Measurements from ENCODE around the gene ALKBH5.
"Not testable (repeated sequence)": the region's sequence is repeated elsewhere in the genome, so short reads cannot be mapped to it uniquely, and the experiment has no call there.

The ALKBH5 gene

GRCh38 chr17:18213666-18214270 is 30.1 kb downstream of the ALKBH5 start:
- H3K36me3 Mint-ChIP-seq, result no peaks in the 10 kb centered on the region
- peaks cover 1% of the 10 kb centered on the region for H3K4me1 Mint-ChIP-seq (ENCODE audit: low read depth)
- H3K27ac Mint-ChIP-seq, result no peak overlapping the region
- no peaks in the 10 kb centered on the region for H3K27me3 Mint-ChIP-seq
- H3K4me3 Mint-ChIP-seq, result no peak overlapping the region
- H3K9me3 Mint-ChIP-seq (ENCODE audit: low read depth), result no peaks in the 10 kb centered on the region

DNA sequence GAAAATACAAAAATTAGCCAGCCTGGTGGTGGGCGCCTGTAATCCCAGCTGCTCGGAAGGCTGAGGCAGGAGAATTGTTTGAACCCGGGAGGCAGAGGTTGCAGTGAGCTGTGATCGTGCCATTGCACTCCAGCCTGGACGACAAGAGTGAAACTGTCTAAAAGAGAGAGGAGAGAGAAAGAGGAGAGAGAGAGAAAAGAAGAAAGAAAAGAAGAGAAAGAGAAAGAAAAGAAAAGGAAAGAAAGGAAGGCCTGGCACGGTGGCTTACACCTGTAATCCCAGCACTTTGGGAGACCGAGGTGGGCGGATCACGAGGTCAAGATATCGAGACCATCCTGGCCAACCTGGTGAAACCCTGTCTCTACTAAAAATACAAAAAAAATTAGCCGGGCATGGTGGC is 33.3 kb downstream of the ALKBH5 start:
- not testable (repeated sequence) for H3K9me3 Mint-ChIP-seq (ENCODE audit: low read depth); H3K27me3 Mint-ChIP-seq; H3K36me3 Mint-ChIP-seq; H3K27ac Mint-ChIP-seq; H3K4me3 Mint-ChIP-seq; H3K4me1 Mint-ChIP-seq (ENCODE audit: low read depth)

GRCh38 chr17:18217412-18218015 is 33.9 kb downstream of the ALKBH5 start:
- H3K27me3 Mint-ChIP-seq, result no peaks in the 10 kb centered on the region
- H3K27ac Mint-ChIP-seq, result no peak overlapping the region
- H3K4me1 Mint-ChIP-seq (ENCODE audit: low read depth), result peaks cover 1% of the 10 kb centered on the region
- no peaks in the 10 kb centered on the region for H3K9me3 Mint-ChIP-seq (ENCODE audit: low read depth)
- no peaks in the 10 kb centered on the region for H3K36me3 Mint-ChIP-seq
- no peak overlapping the region for H3K4me3 Mint-ChIP-seq

DNA sequence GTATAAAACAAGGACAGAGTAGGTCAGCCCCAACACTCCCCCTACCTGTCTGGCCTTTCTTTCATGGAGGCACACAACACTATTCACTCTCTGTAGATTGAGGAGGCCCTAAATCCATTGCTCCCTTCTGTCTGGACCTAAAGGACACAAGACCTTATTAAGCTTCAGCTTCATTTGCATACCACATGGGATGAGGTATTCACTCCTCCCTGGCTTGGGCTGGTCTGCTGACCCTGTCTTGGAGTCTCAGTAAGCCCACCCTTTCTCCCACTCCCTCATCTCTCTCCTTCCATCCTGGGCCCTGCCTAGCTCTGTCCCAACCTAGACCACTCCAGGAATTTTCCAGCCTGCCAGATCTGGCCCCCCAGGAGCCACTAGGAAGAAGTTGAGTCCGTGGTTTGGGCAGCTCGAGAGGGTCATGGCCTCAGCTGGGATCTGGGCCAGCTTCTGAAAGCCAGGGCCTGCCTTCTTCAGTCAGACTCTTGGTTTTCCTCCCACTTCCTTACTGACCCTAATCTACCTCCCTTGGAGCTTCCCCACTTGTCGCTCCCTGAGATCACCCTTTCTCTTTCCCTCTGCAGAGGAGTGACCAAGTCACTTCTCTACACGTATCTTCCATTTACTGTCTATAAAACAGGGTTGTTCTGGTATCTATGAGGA is 35.3 kb downstream of the ALKBH5 start:
- Mint-ChIP-seq H3K4me3 (no peak overlapping the region), H3K36me3 (no peaks in the 10 kb centered on the region), H3K27me3 (no peaks in the 10 kb centered on the region), H3K27ac (no peak overlapping the region), H3K4me1 (ENCODE audit: low read depth) (peaks cover 1% of the 10 kb centered on the region), H3K9me3 (ENCODE audit: low read depth) (no peaks in the 10 kb centered on the region)

DNA sequence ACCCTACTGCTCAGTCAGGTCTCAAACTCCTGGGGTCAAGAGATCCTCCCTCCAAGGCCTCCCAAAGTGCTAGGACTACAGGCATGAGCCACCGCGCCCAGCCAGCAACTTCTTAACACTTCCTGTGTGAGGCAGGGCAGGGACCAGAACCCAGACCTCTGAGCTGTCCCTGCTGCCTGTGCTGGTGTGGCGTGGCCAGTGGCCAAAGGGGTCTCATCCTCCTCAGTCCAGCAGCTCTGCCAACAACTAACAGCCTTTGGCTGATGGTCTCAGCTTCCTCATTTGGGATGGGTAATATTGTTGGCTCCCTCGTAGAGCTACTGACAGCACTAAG is 40.4 kb downstream of the ALKBH5 start:
- Mint-ChIP-seq H3K27ac (no peak overlapping the region), H3K9me3 (ENCODE audit: low read depth) (no peaks in the 10 kb centered on the region), H3K36me3 (no peaks in the 10 kb centered on the region), H3K4me1 (ENCODE audit: low read depth) (peaks cover 18% of the 10 kb centered on the region), H3K27me3 (no peaks in the 10 kb centered on the region), H3K4me3 (no peak overlapping the region)

DNA sequence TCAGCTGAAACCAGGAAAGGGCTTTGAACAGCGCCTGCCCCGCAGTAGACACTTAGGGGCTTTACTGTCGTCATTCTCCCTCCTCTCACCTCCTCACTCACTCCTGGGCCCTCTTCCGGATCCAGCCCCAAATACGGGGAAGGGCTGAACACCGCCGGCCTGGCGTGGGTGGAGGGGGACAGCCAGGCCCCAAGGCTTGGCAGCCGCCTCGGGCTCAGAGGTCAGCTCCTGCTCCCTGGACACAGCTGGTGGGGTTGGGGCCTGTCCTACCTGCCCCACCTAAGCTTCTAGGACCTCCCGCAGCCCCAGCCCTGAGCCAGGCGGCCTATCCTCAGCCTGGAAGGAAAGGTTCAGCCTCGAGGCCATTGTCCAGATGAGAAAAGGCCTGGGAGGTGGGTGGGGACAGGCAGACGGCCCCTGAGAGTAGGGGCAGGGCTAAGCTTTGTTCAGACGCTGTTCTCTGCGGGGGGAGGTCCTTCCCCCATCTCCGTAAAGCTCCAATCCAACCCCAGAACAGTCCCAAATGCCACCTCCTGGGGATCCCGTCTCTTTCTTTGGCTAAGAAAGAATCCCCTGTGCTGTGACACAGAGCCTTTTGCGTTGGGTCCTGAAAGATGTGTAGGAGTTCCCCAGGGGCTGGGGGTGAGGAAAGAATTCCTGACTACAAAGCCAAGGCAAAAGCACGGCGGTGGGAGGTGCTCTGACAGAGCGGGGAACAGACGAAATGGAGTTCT is 40.9 kb downstream of the ALKBH5 start:
- H3K27ac Mint-ChIP-seq, result peak overlapping the region; percentile 66

GRCh38 chr17:18225121-18225641 is 41.6 kb downstream of the ALKBH5 start, which contains the start of gene LLGL1:
Gene LLGL1, plus strand, starts transcription at chr17:18225635. Its CDS starts 48 bp downstream, at chr17:18225683.
- Mint-ChIP-seq H3K4me1 (ENCODE audit: low read depth) (peaks cover 18% of the 10 kb centered on the region), H3K36me3 (no peaks in the 10 kb centered on the region), H3K9me3 (ENCODE audit: low read depth) (no peaks in the 10 kb centered on the region), H3K4me3 (peak within 1 kb of the TSS; percentile 99), H3K27me3 (no peaks in the 10 kb centered on the region), H3K27ac (peak within 1 kb of the TSS; percentile 95)

More for the DNA sequence above, 40.9 kb downstream of the ALKBH5 start:
- Mint-ChIP-seq H3K4me3 (peak overlapping the region; percentile 75), H3K36me3 (no peaks in the 10 kb centered on the region), H3K9me3 (ENCODE audit: low read depth) (no peaks in the 10 kb centered on the region), H3K4me1 (ENCODE audit: low read depth) (peaks cover 18% of the 10 kb centered on the region), H3K27me3 (no peaks in the 10 kb centered on the region)

DNA sequence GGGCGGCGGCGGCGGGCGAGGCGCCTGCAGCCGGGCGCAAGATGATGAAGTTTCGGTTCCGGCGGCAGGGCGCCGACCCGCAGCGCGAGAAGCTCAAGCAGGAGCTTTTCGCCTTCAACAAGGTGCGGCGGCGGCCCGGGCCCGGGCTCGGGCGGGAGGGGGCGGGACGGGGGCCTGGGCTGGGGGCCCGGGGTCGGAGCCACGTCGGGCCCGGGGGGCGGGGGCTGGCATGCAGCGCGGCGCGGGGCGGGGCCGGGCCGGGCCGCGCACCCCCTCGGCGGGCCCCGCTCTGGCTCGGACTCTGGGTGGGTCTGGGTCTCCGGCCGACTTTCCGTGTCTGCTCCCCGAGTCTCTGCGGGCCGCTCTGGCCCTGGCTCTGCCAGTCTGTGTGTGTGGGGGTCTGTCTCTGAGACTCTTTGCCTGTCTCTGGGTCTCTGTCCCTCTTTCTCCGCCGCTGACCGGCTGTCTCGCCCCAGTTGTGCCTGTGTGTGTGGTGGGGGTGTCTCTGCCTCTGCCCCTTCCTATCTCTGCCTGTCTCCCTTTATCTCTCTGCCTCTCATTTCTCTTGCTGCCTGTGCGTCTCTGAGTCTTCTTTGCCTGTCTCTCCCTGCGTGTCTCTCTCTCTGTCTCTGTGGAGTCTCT is 42.1 kb downstream of the ALKBH5 start:
- Mint-ChIP-seq H3K27ac (peak overlapping the region; percentile 95), H3K9me3 (ENCODE audit: low read depth) (no peaks in the 10 kb centered on the region), H3K36me3 (no peaks in the 10 kb centered on the region), H3K27me3 (no peaks in the 10 kb centered on the region), H3K4me1 (ENCODE audit: low read depth) (peaks cover 18% of the 10 kb centered on the region), H3K4me3 (peak overlapping the region; percentile 99)

GRCh38 chr17:18226284-18226945 is 42.8 kb downstream of the ALKBH5 start:
- H3K27ac Mint-ChIP-seq, result peak overlapping the region; percentile 95
- peaks cover 18% of the 10 kb centered on the region for H3K4me1 Mint-ChIP-seq (ENCODE audit: low read depth)
- no peaks in the 10 kb centered on the region for H3K27me3 Mint-ChIP-seq
- no peaks in the 10 kb centered on the region for H3K9me3 Mint-ChIP-seq (ENCODE audit: low read depth)
- H3K36me3 Mint-ChIP-seq, result no peaks in the 10 kb centered on the region
- peak overlapping the region; percentile 99 for H3K4me3 Mint-ChIP-seq

GRCh38 chr17:18227635-18228034 is 44.0 kb downstream of the ALKBH5 start:
- no peaks in the 10 kb centered on the region for H3K36me3 Mint-ChIP-seq
- no peak overlapping the region for H3K4me3 Mint-ChIP-seq
- no peaks in the 10 kb centered on the region for H3K27me3 Mint-ChIP-seq
- H3K9me3 Mint-ChIP-seq (ENCODE audit: low read depth), result no peaks in the 10 kb centered on the region
- H3K4me1 Mint-ChIP-seq (ENCODE audit: low read depth), result peaks cover 18% of the 10 kb centered on the region
- H3K27ac Mint-ChIP-seq, result no peak overlapping the region

DNA sequence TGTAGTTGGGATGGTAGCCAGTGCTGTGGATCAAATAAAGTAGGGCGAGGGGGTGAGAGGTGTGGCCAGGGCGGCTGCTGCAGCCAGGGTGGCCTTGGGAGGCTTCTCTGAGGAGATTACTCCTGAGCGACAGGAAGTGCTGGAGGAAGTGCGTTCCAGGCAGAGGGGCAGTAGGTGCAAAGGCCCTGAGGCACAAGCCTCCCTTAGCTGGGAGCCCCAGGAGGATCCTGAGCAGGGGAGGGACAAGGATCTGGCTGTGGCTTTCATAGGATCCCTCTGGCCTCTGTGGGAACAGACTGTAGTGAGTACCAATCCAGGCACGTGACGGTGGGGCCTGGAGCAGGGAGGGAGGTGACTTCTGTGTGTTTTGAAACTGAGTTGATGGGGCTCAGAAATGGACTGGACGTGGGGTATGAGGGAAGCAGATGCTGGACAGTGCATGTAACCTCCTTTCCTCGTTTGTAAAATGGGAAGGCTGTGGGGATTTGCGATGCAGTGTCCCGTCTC is 44.6 kb downstream of the ALKBH5 start:
- Mint-ChIP-seq H3K27ac (no peak overlapping the region), H3K9me3 (ENCODE audit: low read depth) (no peaks in the 10 kb centered on the region)

DNA sequence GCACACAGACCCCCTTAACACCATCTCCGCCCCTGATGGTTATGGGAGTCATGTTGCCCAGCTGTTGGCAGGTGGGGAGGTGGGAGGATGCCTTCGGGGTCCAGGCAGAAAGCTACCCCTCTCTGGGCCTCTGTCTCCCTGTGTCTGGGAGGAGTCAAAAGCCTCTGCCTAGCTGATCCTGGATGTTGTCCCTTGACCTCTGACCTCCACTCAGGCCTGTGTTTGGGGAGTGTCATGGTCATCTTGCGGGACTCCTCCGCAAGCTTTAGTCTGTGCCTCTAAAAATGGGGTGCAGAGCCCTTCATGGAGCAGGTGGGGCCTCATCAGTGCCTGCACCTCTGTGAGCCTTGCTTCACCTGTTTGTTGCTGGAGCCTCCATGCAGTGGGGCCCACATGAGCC is 45.6 kb downstream of the ALKBH5 start:
- Mint-ChIP-seq H3K36me3 (no peaks in the 10 kb centered on the region), H3K4me1 (ENCODE audit: low read depth) (peaks cover 18% of the 10 kb centered on the region), H3K27ac (no peak overlapping the region), H3K27me3 (no peaks in the 10 kb centered on the region), H3K9me3 (ENCODE audit: low read depth) (no peaks in the 10 kb centered on the region), H3K4me3 (no peak overlapping the region)

More for the DNA sequence above, 44.6 kb downstream of the ALKBH5 start:
- Mint-ChIP-seq H3K36me3 (no peaks in the 10 kb centered on the region), H3K4me3 (no peak overlapping the region), H3K27me3 (no peaks in the 10 kb centered on the region), H3K4me1 (ENCODE audit: low read depth) (peaks cover 18% of the 10 kb centered on the region)

DNA sequence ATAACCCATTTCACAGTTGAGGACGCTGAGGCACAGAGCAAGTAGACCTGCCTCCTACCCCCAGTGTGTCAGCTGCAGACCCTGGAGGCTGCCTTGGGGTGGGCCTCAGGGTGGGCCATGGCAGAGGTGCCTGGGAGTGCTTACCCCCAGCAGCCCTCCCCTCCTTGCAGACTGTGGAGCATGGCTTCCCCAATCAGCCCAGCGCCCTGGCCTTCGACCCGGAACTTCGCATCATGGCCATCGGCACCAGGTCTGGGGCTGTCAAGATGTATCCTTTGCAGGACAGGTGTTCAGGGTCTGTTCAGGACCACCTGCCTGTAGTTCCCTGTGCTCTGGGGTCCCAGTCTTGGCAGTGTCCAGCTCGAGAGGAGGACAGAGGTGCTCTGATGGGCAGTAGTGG is 46.1 kb downstream of the ALKBH5 start:
- peaks cover 18% of the 10 kb centered on the region for H3K4me1 Mint-ChIP-seq (ENCODE audit: low read depth)
- no peaks in the 10 kb centered on the region for H3K9me3 Mint-ChIP-seq (ENCODE audit: low read depth)
- H3K27me3 Mint-ChIP-seq, result no peaks in the 10 kb centered on the region
- H3K27ac Mint-ChIP-seq, result no peak overlapping the region
- H3K36me3 Mint-ChIP-seq, result no peaks in the 10 kb centered on the region
- H3K4me3 Mint-ChIP-seq, result no peak overlapping the region

Measured in activated naive CD8-positive, alpha-beta T cell (primary cell).